ENCODE results near the gene B4GALT2. TPM values are rescaled to one million over a fixed set of nuclear protein-coding genes. Genes with fewer than 3 reads are reported as not detected.

B4GALT2 gene
- total and polyA plus RNA-seq, 9 of the 15 experiments (the other 6 are each of a cell fraction or from before 2014, with no cell fraction given) = 1.3 to 86.8 (median 43.8) TPM

- TF ChIP-seq AFF1 (IDR thresholded peaks at IDR 0.05; ENCODE audit: low read depth in 1 of 2, partially characterized antibody in 2 of 2) = no peak
- peak; percentile 91 for TF ChIP-seq PCBP1 (IDR thresholded peaks at IDR 0.05; ENCODE audit: low read depth, low read length, poor library complexity, severe bottlenecking)
- peak; percentile 2 for TF ChIP-seq PCBP2 (IDR thresholded peaks at IDR 0.05; ENCODE audit: low read depth, low read length, poor library complexity, severe bottlenecking)
- TF ChIP-seq KAT2B (IDR thresholded peaks at IDR 0.05; ENCODE audit: low read depth, low read length) = no peak
- TF ChIP-seq MITF (IDR thresholded peaks at IDR 0.05) = 0 out of 2 replicates have a peak, but pooled peaks have one; percentile 24
- peak in 1 of 2 experiments; percentile 10; a peak in 1 of 4 replicates for TF ChIP-seq MAZ (CRISPR knock-in tag; conservative IDR thresholded peaks at IDR 0.05 in 1 of 2, IDR thresholded peaks at IDR 0.05 in 1 of 2)
- no peak for TF ChIP-seq ZSCAN32 (CRISPR knock-in tag; IDR thresholded peaks at IDR 0.05)
- no peak for TF ChIP-seq DMBX1 (CRISPR knock-in tag; IDR thresholded peaks at IDR 0.05; ENCODE audit: borderline replicate concordance)
- no peak for TF ChIP-seq ZNF561 (CRISPR knock-in tag; conservative IDR thresholded peaks at IDR 0.05)
- TF ChIP-seq HIVEP1 (CRISPR knock-in tag; IDR thresholded peaks at IDR 0.05) = 0 out of 2 replicates have a peak, but pooled peaks have one; percentile 29
- TF ChIP-seq E2F6 (IDR thresholded peaks at IDR 0.05; ENCODE audit: borderline replicate concordance in 1 of 2, extremely low read depth in 1 of 2, insufficient read depth in 1 of 2, insufficient read length in 1 of 2, low read depth in 1 of 2, low read length in 1 of 2, poor library complexity in 1 of 2, severe bottlenecking in 1 of 2) = peak; percentile 67 to 79
- TF ChIP-seq NCOA1 (IDR thresholded peaks at IDR 0.05; ENCODE audit: low read depth) = no peak
- TF ChIP-seq PRPF4 (IDR thresholded peaks at IDR 0.05; ENCODE audit: insufficient read depth, low read depth, low read length, poor library complexity, severe bottlenecking) = peak; percentile 59
- peak; percentile 7; the same call in 1 of the 2 replicates for TF ChIP-seq CREM (IDR thresholded peaks at IDR 0.05; ENCODE audit: low read depth)
- no peak for TF ChIP-seq KLF10 (CRISPR knock-in tag; IDR thresholded peaks at IDR 0.05)
- no peak for TF ChIP-seq CHCHD3 (CRISPR knock-in tag; IDR thresholded peaks at IDR 0.05)
- no peak for TF ChIP-seq HBP1 (CRISPR knock-in tag; IDR thresholded peaks at IDR 0.05)
- TF ChIP-seq KLF16 (IDR thresholded peaks at IDR 0.05) = no peak
- peak; percentile 62 for TF ChIP-seq TCF3 (CRISPR knock-in tag; IDR thresholded peaks at IDR 0.05)
- TF ChIP-seq BCOR (IDR thresholded peaks at IDR 0.05) = no peak
These were observed 51.7 kb downstream of the B4GALT2 start (continued) for GRCh38 chr1:44030605-44031251.

Measured in K562 (cell line).